CD4-positive, alpha-beta T cell (primary cell): ENCODE measurements around the gene CCDC50. TPM values are rescaled to one million over a fixed set of nuclear protein-coding genes. Genes with fewer than 3 reads are reported as not detected.

Source experiments
- ATAC-seq: fragments of 200-7000 bp; cut with Tn5 transposase; one replicate; pipeline ENCODE4 v1.10.0; 2022; ENCODE audit warnings: mild to moderate bottlenecking; ENCODE audit not compliant: poor library complexity
- CTCF ChIA-PET: fragments of 350-600 bp; sonication (Branson Sonifier 250); formaldehyde crosslinking; loops from one replicate; lab custom pipeline; 2021; ENCODE audit warnings: antibody characterized with exemption, inconsistent platforms; lab: Charles Lee
- POLR2A ChIA-PET: fragments of 350-600 bp; sonication (Branson Sonifier 250); formaldehyde crosslinking; loops from one replicate; lab custom pipeline; 2021; ENCODE audit warnings: antibody characterized with exemption, inconsistent platforms; lab: Charles Lee
- DNase-seq, 14 experiments: peaks; one replicate each; pipeline ENCODE4 v3.0.0-alpha.2; 2013 to 2020; ENCODE audit warnings: mixed read lengths in 2 of 14
- H3K27ac ChIP-seq, 2 donors: one replicate each; pipeline versions ENCODE4 v1.5.1 to v1.7.0; 2013; ENCODE audit warnings: low read length in 2 of 2, low read depth in 1 of 2, mild to moderate bottlenecking in 1 of 2
- H3K27me3 ChIP-seq, 2 experiments: 1 replicate in 1 of 2; 2 replicates in 1 of 2; pipeline versions ENCODE4 v1.6.1 to v1.7.0; 2013; ENCODE audit warnings: low read length in 2 of 2, control low read depth in 1 of 2, mild to moderate bottlenecking in 1 of 2, moderate library complexity in 1 of 2; ENCODE audit not compliant: insufficient read depth in 2 of 2, control insufficient read depth in 1 of 2
- H3K36me3 ChIP-seq: one replicate; pipeline ENCODE4 v1.6.1; 2013; ENCODE audit warnings: low read length, control low read depth; ENCODE audit not compliant: insufficient read depth
- H3K4me1 ChIP-seq: one replicate; pipeline ENCODE4 v1.6.1; 2013; ENCODE audit warnings: low read length, control low read depth; ENCODE audit not compliant: insufficient read depth
- H3K4me3 ChIP-seq: one replicate; pipeline ENCODE4 v1.5.1; 2013; ENCODE audit warnings: mild to moderate bottlenecking, low read length, moderate library complexity
- H3K9me3 ChIP-seq, 2 experiments: 1 replicate in 1 of 2; 2 replicates in 1 of 2; pipeline versions ENCODE4 v1.6.1 to v1.7.0; 2013; ENCODE audit warnings: low read length in 2 of 2, mild to moderate bottlenecking in 2 of 2, control low read depth in 1 of 2, moderate library complexity in 1 of 2; ENCODE audit not compliant: control insufficient read depth in 1 of 2, insufficient read depth in 1 of 2
- H3K27ac Mint-ChIP-seq: one replicate; pipeline ENCODE4 v1.8.0; 2020; ENCODE audit warnings: mixed read lengths
- H3K27me3 Mint-ChIP-seq: one replicate; pipeline ENCODE4 v1.8.0; 2021; ENCODE audit warnings: mixed read lengths
- H3K36me3 Mint-ChIP-seq: one replicate; pipeline ENCODE4 v1.8.0; 2021; ENCODE audit warnings: low read depth, mixed read lengths
- H3K4me1 Mint-ChIP-seq: one replicate; pipeline ENCODE4 v1.8.0; 2021; ENCODE audit warnings: low read depth, mixed read lengths
- H3K4me3 Mint-ChIP-seq: one replicate; pipeline ENCODE4 v1.8.0; 2020; ENCODE audit warnings: mild to moderate bottlenecking, mixed read lengths
- H3K9me3 Mint-ChIP-seq: one replicate; pipeline ENCODE4 v1.8.0; 2020; ENCODE audit warnings: mixed read lengths
- intact Hi-C, 2 experiments: fragments of 100-400 bp; cut with DNase I in 1 of 2; cut with micrococcal nuclease in 1 of 2; formaldehyde crosslinking; loops; one replicate each; pipeline versions ENCODE4 v1.15.1 to v1.9.0; 2023 to 2025; cut with DNase I, micrococcal nuclease
- total RNA-seq, 174 experiments: library from RNA in 2 of 174; stranded (reverse) in 2 of 174; gene quantifications; one replicate each; pipeline ENCODE4 v1.2.3 and lab custom pipeline; 2021 to 2026
- TF ChIP-seq, protein P1 (sequence below): fragments of 200-600 bp; IDR thresholded peaks from one replicate; pipeline ENCODE4 v1.8.0; 2022; ENCODE audit warnings: antibody characterized with exemption, mild to moderate bottlenecking

The CCDC50 gene
- total RNA-seq, 2 experiments from 2014 or later, result 16.7 to 16.8 TPM

GRCh38 chr3:191430103-191430502, 100.9 kb downstream of the CCDC50 start:
- no peak overlapping the region for H3K4me3 Mint-ChIP-seq
- no peaks in the 10 kb centered on the region for H3K4me1 ChIP-seq
- no peaks in the 10 kb centered on the region for H3K36me3 ChIP-seq
- no peak overlapping the region for H3K4me3 ChIP-seq
- H3K36me3 Mint-ChIP-seq, result no peaks in the 10 kb centered on the region
- H3K27me3 ChIP-seq, result no peaks in the 10 kb centered on the region
- ChIA-PET POLR2A (no interaction called here), CTCF (no interaction called here)
- intact Hi-C loops, result no loop called here
- H3K9me3 Mint-ChIP-seq, result no peaks in the 10 kb centered on the region
- TF ChIP-seq, protein P1, sequence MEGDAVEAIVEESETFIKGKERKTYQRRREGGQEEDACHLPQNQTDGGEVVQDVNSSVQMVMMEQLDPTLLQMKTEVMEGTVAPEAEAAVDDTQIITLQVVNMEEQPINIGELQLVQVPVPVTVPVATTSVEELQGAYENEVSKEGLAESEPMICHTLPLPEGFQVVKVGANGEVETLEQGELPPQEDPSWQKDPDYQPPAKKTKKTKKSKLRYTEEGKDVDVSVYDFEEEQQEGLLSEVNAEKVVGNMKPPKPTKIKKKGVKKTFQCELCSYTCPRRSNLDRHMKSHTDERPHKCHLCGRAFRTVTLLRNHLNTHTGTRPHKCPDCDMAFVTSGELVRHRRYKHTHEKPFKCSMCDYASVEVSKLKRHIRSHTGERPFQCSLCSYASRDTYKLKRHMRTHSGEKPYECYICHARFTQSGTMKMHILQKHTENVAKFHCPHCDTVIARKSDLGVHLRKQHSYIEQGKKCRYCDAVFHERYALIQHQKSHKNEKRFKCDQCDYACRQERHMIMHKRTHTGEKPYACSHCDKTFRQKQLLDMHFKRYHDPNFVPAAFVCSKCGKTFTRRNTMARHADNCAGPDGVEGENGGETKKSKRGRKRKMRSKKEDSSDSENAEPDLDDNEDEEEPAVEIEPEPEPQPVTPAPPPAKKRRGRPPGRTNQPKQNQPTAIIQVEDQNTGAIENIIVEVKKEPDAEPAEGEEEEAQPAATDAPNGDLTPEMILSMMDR, result no peak
- H3K27ac ChIP-seq, result no peak overlapping the region
- H3K9me3 ChIP-seq, result no peaks in the 10 kb centered on the region
- H3K27ac Mint-ChIP-seq, result no peak overlapping the region
- H3K27me3 Mint-ChIP-seq, result peaks cover 5% of the 10 kb centered on the region
- H3K4me1 Mint-ChIP-seq, result no peaks in the 10 kb centered on the region
- no peak for DNase-seq
- no peak for ATAC-seq

DNA sequence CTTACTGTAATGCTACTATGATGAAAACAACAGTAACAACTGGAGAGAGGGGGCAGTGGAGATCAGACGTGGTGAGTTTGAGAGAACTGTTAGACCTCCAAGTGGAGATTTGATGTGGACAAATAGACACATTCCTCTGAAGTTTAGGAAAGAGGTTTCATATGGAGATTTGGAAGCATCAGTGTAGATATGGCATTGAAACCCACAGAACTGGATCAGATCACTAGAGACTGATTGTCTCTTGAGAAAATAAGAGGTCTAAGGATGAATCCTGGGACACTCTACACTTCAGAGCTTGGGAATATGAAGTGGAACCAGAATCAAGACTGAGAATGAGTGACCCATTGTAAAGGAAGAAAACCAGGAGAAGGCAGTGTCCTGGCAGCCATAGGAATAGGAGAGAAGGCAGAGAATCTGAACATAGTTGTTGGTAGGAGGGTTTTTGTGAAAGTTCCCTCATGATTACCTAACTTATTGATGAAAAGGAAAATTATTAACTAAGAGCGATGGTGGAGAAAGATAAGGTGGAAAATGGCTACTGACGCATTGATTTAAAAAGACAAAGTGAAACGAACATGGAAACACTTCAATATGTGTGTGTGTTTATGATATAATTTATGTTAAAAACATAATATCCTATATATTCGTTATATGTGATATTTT, 102.1 kb downstream of the CCDC50 start:
- H3K4me1 ChIP-seq, result no peaks in the 10 kb centered on the region
- TF ChIP-seq, protein P1, result no peak
- intact Hi-C loops, result no loop called here
- H3K36me3 ChIP-seq, result no peaks in the 10 kb centered on the region
- Mint-ChIP-seq H3K36me3 (no peaks in the 10 kb centered on the region), H3K9me3 (no peaks in the 10 kb centered on the region), H3K27me3 (peaks cover 1% of the 10 kb centered on the region), H3K4me3 (no peak overlapping the region), H3K27ac (no peak overlapping the region), H3K4me1 (no peaks in the 10 kb centered on the region)
- DNase-seq (no peak), ATAC-seq (no peak)
- H3K27me3 ChIP-seq, result no peaks in the 10 kb centered on the region
- H3K27ac ChIP-seq, result no peak overlapping the region
- H3K9me3 ChIP-seq, result no peaks in the 10 kb centered on the region
- ChIA-PET POLR2A (no interaction called here), CTCF (no interaction called here)
- no peak overlapping the region for H3K4me3 ChIP-seq

- intact Hi-C loops, result no loop called here
- ATAC-seq, result no peak
- H3K4me3 ChIP-seq, result no peak overlapping the region
- TF ChIP-seq, protein P1, result no peak
- Mint-ChIP-seq H3K36me3 (no peaks in the 10 kb centered on the region), H3K9me3 (no peaks in the 10 kb centered on the region), H3K27me3 (no peaks in the 10 kb centered on the region), H3K4me3 (no peak overlapping the region), H3K4me1 (no peaks in the 10 kb centered on the region), H3K27ac (no peak overlapping the region)
- no peak for DNase-seq
- H3K4me1 ChIP-seq, result no peaks in the 10 kb centered on the region
- POLR2A ChIA-PET, result no interaction called here
- no peaks in the 10 kb centered on the region for H3K36me3 ChIP-seq
- no peaks in the 10 kb centered on the region for H3K9me3 ChIP-seq
- no peaks in the 10 kb centered on the region for H3K27me3 ChIP-seq
- CTCF ChIA-PET, result no interaction called here
- H3K27ac ChIP-seq, result no peak overlapping the region
Observed at GRCh38 chr3:191432162-191432561, 103.0 kb downstream of the CCDC50 start.
